ENCODE measurements around the gene RNF212. TPM values are rescaled to one million over a fixed set of nuclear protein-coding genes. Genes with fewer than 3 reads are reported as not detected.
"Not testable (repeated sequence)": the region's sequence is repeated elsewhere in the genome, so short reads cannot be mapped to it uniquely, and the experiment has no call there.

The RNF212 gene
- total and polyA plus RNA-seq, 2 donors (not counting 3 experiments of a cell fraction or from before 2014, with no cell fraction given): 2.3 to 2.8 TPM

- Histone ChIP-seq H4K20me1 (replicated peaks; ENCODE audit: control insufficient read depth, extremely low read depth, insufficient read depth, low read length) (no peaks in the 10 kb centered on the region), H3K4me2 (ENCODE audit: insufficient read depth, low read length) (peak overlapping the region; percentile 50), H3K79me2 (ENCODE audit: control insufficient read depth, insufficient read depth, low read length) (no peaks in the 10 kb centered on the region), H3K9me1 (replicated peaks; ENCODE audit: control insufficient read depth, extremely low read depth, insufficient read depth, low read length) (no peaks in the 10 kb centered on the region), H3K27ac (ENCODE audit: insufficient read depth, low read depth, low read length) (peak overlapping the region; percentile 39), H3K4me1 (ENCODE audit: control insufficient read depth, extremely low read depth, insufficient read depth, low read length) (peaks cover 30% of the 10 kb centered on the region), H3K36me3 (ENCODE audit: control insufficient read depth in 2 of 2, extremely low read depth in 1 of 2, insufficient read depth in 2 of 2, low read length in 2 of 2) (no peaks in the 10 kb centered on the region), H3K9ac (replicated peaks; ENCODE audit: extremely low read depth, insufficient read depth, low read length) (peak overlapping the region; percentile 8), H3K27me3 (ENCODE audit: control insufficient read depth in 2 of 2, insufficient read depth in 2 of 2, low read length in 2 of 2) (no peaks in the 10 kb centered on the region), H2AFZ (ENCODE audit: low read depth, low read length) (peak overlapping the region; percentile 66), H3K4me3 (replicated peaks in 1 of 3; ENCODE audit: insufficient read depth in 1 of 3, low read depth in 1 of 3, low read length in 3 of 3) (no peak overlapping the region), H3K9me3 (replicated peaks; ENCODE audit: control insufficient read depth, insufficient read depth, low read length) (no peaks in the 10 kb centered on the region)
- dilution Hi-C loops (cut with MboI; ENCODE audit: extremely low pct_ligation_motif_present, low sequenced_read_pairs): no loop called here
- BruUV-seq (replicated peaks): no TSS peak
- DNase-seq (ENCODE audit: low read depth, low spot score) (peak; percentile 71), FAIRE-seq (no peak)
- intact Hi-C loops (cut with micrococcal nuclease): loop anchor here (5.0 kb wide), 1 partner anchor 265 kb away; no protein-coding TSS in a partner anchor
- TF ChIP-seq MYC (IDR thresholded peaks at IDR 0.05; ENCODE audit: low read depth, low read length) (no peak), POLR2AphosphoS5 (IDR thresholded peaks at IDR 0.05; ENCODE audit: insufficient read depth, low read depth, low read length) (no peak), GATA2 (IDR thresholded peaks at IDR 0.05; ENCODE audit: insufficient read depth, insufficient read length, low read depth, low read length) (no peak), JUN (IDR thresholded peaks at IDR 0.05; ENCODE audit: borderline replicate concordance, insufficient read depth, insufficient read length, low read depth) (no peak), FOS (IDR thresholded peaks at IDR 0.05; ENCODE audit: borderline replicate concordance, insufficient read depth, low read length) (no peak), CTCF (IDR thresholded peaks at IDR 0.05; ENCODE audit: extremely low read depth in 1 of 2, insufficient read depth in 1 of 2, low read depth in 1 of 2, low read length in 2 of 2) (no peak), POLR2A (IDR thresholded peaks at IDR 0.05; ENCODE audit: low read depth, low read length) (no peak), EZH2 (IDR thresholded peaks at IDR 0.05; ENCODE audit: borderline replicate concordance, low read depth, low read length, severe bottlenecking) (no peak), MAX (IDR thresholded peaks at IDR 0.05; ENCODE audit: insufficient read depth, insufficient read length) (no peak)
- CTCF ChIA-PET: interaction anchor here (1.1 kb wide), 1 partner anchor 11 kb away, joined by 4 read pairs; no protein-coding TSS in a partner anchor
- POLR2A ChIA-PET: interaction anchor here (0.6 kb wide), 1 partner anchor 24 kb away, joined by 4 read pairs; no protein-coding TSS in a partner anchor
Observed at GRCh38 chr4:1047106-1047975, 66.0 kb downstream of the RNF212 start.

GRCh38 chr4:1046581-1047011 lies 66.8 kb downstream of the RNF212 start:
- H3K4me1 ChIP-seq (ENCODE audit: control insufficient read depth, extremely low read depth, insufficient read depth, low read length): peaks cover 32% of the 10 kb centered on the region
- intact Hi-C loops (cut with micrococcal nuclease): loop anchor here (5.0 kb wide), 1 partner anchor 264 kb away; no protein-coding TSS in a partner anchor
- FAIRE-seq: peak; percentile 95
- H3K79me2 ChIP-seq (ENCODE audit: control insufficient read depth, insufficient read depth, low read length); CTCF ChIA-PET; H3K4me3 ChIP-seq (replicated peaks in 1 of 3; ENCODE audit: insufficient read depth in 1 of 3, low read depth in 1 of 3, low read length in 3 of 3); H3K9me1 ChIP-seq (replicated peaks; ENCODE audit: control insufficient read depth, extremely low read depth, insufficient read depth, low read length); H3K9me3 ChIP-seq (replicated peaks; ENCODE audit: control insufficient read depth, insufficient read depth, low read length); BruUV-seq (replicated peaks); dilution Hi-C loops (cut with MboI; ENCODE audit: extremely low pct_ligation_motif_present, low sequenced_read_pairs); H3K36me3 ChIP-seq (ENCODE audit: control insufficient read depth in 2 of 2, extremely low read depth in 1 of 2, insufficient read depth in 2 of 2, low read length in 2 of 2); H4K20me1 ChIP-seq (replicated peaks; ENCODE audit: control insufficient read depth, extremely low read depth, insufficient read depth, low read length); H3K27me3 ChIP-seq (ENCODE audit: control insufficient read depth in 2 of 2, insufficient read depth in 2 of 2, low read length in 2 of 2): not testable (repeated sequence)
- DNase-seq (ENCODE audit: low read depth, low spot score): peak; percentile 78
- POLR2A ChIA-PET: interaction anchor here (0.6 kb wide), 1 partner anchor 23 kb away, joined by 4 read pairs; no protein-coding TSS in a partner anchor
- H3K4me2 ChIP-seq (ENCODE audit: insufficient read depth, low read length): peak overlapping the region; percentile 50
- H3K9ac ChIP-seq (replicated peaks; ENCODE audit: extremely low read depth, insufficient read depth, low read length): peak overlapping the region; percentile 8
- peak overlapping the region; percentile 66 for H2AFZ ChIP-seq (ENCODE audit: low read depth, low read length)
- peak overlapping the region; percentile 39 for H3K27ac ChIP-seq (ENCODE audit: insufficient read depth, low read depth, low read length)
